DOHH2 (cell line): ENCODE data around the gene SS18L1.

Experiments
- EZH2phosphoT487 ChIP-seq: fragments of 200-600 bp; sonication (generic); IDR thresholded peaks from 2 replicates; pipeline ENCODE4 v1.6.1; 2017; ENCODE audit warnings: borderline replicate concordance, mild to moderate bottlenecking, antibody characterized with exemption, low read length, moderate library complexity, mixed read lengths
- TF ChIP-seq, protein P1 (sequence below): fragments of 200-600 bp; sonication (generic); IDR thresholded peaks from one replicate; pipeline ENCODE4 v1.5.1; 2014; ENCODE audit warnings: antibody characterized with exemption, mild to moderate bottlenecking, low read depth, low read length; ENCODE audit not compliant: poor library complexity, severe bottlenecking

DNA sequence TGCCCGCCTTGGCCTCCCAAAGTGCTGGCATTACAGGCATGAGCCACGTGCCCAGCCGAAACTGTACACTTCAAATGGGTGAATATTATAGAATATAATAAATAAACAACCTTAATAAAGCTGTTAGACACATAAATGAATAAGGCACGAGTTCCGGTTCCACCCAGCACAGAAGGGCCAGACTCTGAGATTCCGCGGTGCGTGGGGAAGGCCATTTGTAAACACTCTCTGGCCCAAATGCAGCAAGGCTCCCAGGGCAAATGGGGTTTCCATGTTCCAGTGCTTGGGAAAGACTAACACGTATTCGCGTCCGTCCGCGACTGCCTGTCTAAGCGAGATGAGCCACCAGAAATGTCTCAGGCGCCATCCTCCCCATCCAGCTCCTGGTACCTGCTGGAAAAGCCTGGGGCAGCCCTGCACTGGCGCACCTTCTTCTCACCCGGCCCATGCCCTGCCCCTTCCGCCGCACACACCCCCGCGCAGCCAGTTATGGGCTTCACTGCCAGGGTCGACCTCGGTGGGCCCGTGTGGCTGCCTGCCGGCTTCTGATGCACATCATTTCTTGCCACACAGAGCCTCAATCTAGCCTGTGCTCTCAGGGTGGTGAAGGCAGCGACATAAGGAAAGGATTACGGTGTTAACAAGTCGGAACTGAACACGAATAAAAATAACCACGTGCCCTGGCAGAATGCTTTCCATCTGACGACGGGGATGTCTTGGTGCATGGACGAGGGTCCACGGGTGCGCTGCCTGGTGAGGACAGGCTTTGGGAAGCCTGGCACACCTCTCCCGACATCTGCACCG, 26.8 kb upstream of the SS18L1 start:
- TF ChIP-seq, protein P1, sequence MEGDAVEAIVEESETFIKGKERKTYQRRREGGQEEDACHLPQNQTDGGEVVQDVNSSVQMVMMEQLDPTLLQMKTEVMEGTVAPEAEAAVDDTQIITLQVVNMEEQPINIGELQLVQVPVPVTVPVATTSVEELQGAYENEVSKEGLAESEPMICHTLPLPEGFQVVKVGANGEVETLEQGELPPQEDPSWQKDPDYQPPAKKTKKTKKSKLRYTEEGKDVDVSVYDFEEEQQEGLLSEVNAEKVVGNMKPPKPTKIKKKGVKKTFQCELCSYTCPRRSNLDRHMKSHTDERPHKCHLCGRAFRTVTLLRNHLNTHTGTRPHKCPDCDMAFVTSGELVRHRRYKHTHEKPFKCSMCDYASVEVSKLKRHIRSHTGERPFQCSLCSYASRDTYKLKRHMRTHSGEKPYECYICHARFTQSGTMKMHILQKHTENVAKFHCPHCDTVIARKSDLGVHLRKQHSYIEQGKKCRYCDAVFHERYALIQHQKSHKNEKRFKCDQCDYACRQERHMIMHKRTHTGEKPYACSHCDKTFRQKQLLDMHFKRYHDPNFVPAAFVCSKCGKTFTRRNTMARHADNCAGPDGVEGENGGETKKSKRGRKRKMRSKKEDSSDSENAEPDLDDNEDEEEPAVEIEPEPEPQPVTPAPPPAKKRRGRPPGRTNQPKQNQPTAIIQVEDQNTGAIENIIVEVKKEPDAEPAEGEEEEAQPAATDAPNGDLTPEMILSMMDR, result no peak
- TF ChIP-seq EZH2phosphoT487, result no peak
